H1 (cell line): ENCODE results near the gene CFAP298. TPM values are rescaled to one million over a fixed set of nuclear protein-coding genes. Genes with fewer than 3 reads are reported as not detected.

Source experiments
- GABPA ChIP-seq: IDR thresholded peaks from 2 replicates; pipeline ENCODE4 v1.6.1; 2011; ENCODE audit warnings: mild to moderate bottlenecking, low read length, moderate library complexity, borderline replicate concordance; ENCODE audit not compliant: insufficient read depth
- KDM1A ChIP-seq: fragments of 200-600, 300-600 bp; sonication (generic); IDR thresholded peaks from 2 replicates; pipeline ENCODE4 v1.7.1; 2016; ENCODE audit warnings: mild to moderate bottlenecking, low read length, borderline replicate concordance
- TCF12 ChIP-seq: IDR thresholded peaks from 2 replicates; pipeline ENCODE4 v1.6.1; 2011; ENCODE audit warnings: low read depth, mild to moderate bottlenecking, low read length
- polyA plus RNA-seq, 7 experiments: library from polyadenylated mRNA; depleted of rRNA in 3 of 7; stranded (reverse) in 5 of 7; unstranded in 2 of 7; fragments of >200 nt in 5 of 7; fragments of 200-250 nt in 2 of 7; gene quantifications; 1 replicate in 5 of 7; 2 replicates in 1 of 7; 4 replicates in 1 of 7; pipeline versions ENCODE4 v1.2.1 to v1.2.3, GENCODE V29; 2011 to 2013; ENCODE audit warnings: missing spikeins in 2 of 7, mixed read lengths in 2 of 7
- total RNA-seq: library from RNA; stranded (reverse); fragmentation: NEBNext Ultra II Directional; extraction: Animal tissue kit (Norgen Biotek cat#: 25700); gene quantifications from 2 replicates; pipeline ENCODE4 v1.2.1, GENCODE V29; 2021
- TF ChIP-seq, protein P1 (sequence below): IDR thresholded peaks from 2 replicates; pipeline ENCODE4 v1.6.1; 2012; ENCODE audit warnings: inconsistent platforms

CFAP298 gene
- total and polyA plus RNA-seq, 2 of the 8 experiments (the other 6 are each of a cell fraction or from before 2014, with no cell fraction given): 43.0 to 68.1 TPM

GRCh38 chr21:32612999-32613337 is 791 bp upstream of the CFAP298 start (continued):
- TF ChIP-seq GABPA (no peak), TCF12 (no peak), KDM1A (no peak)
- TF ChIP-seq, protein P1, sequence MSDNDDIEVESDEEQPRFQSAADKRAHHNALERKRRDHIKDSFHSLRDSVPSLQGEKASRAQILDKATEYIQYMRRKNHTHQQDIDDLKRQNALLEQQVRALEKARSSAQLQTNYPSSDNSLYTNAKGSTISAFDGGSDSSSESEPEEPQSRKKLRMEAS: no peak
